IMR-90 (cell line): ENCODE measurements around the gene MND1. TPM values are rescaled to one million over a fixed set of nuclear protein-coding genes. Genes with fewer than 3 reads are reported as not detected.

Source experiments
- ATAC-seq: fragments of 200-7000 bp; cut with Tn5 transposase; 2 replicates; pipeline ENCODE4 v1.9.1; 2020; ENCODE audit warnings: low read depth, mild to moderate bottlenecking, moderate library complexity
- BruUV-seq: library from RNA; stranded (reverse); fragments of 400-500 nt; replicated peaks from 2 replicates; lab custom pipeline; 2021; lab: Mats Ljungman, UMichigan
- CTCF ChIA-PET: fragments of 300-600 bp; formaldehyde crosslinking; extraction: SDS; loops from one replicate; lab custom pipeline; 2021; ENCODE audit warnings: antibody characterized with exemption; lab: Yijun Ruan, JAX
- POLR2A ChIA-PET: fragments of 300-600 bp; sonication (Branson Sonifier 250); formaldehyde crosslinking; loops from one replicate; lab custom pipeline; 2022; ENCODE audit warnings: antibody characterized with exemption; ENCODE audit not compliant: unreplicated experiment; lab: Charles Lee
- DNase-seq: peaks from one replicate; pipeline ENCODE4 v3.0.0; 2013
- H2AFZ ChIP-seq: replicated peaks from 2 replicates; pipeline ENCODE3; 2013; ENCODE audit warnings: low read length, mild to moderate bottlenecking; ENCODE audit not compliant: poor library complexity
- H2AK5ac ChIP-seq: 2 replicates; pipeline ENCODE4 v1.6.1; 2013; ENCODE audit warnings: low read depth, low read length, inconsistent platforms
- H2AK9ac ChIP-seq: replicated peaks from 2 replicates; pipeline ENCODE3; 2013; ENCODE audit warnings: mild to moderate bottlenecking, low read depth, low read length, moderate library complexity; ENCODE audit not compliant: poor library complexity
- H2BK120ac ChIP-seq: 2 replicates; pipeline ENCODE4 v1.6.1; 2013; ENCODE audit warnings: low read depth, low read length, inconsistent platforms
- H2BK15ac ChIP-seq: 3 replicates; pipeline ENCODE4 v1.6.1; 2013; ENCODE audit warnings: low read depth, low read length, inconsistent platforms
- H2BK20ac ChIP-seq: 2 replicates; pipeline ENCODE4 v1.6.1; 2013; ENCODE audit warnings: low read depth, mild to moderate bottlenecking, inconsistent platforms, low read length, moderate library complexity
- H2BK5ac ChIP-seq: 2 replicates; pipeline ENCODE4 v1.6.1; 2013; ENCODE audit warnings: mild to moderate bottlenecking, low read depth, low read length, inconsistent platforms; ENCODE audit not compliant: poor library complexity, severe bottlenecking
- H3K14ac ChIP-seq: replicated peaks from 2 replicates; pipeline ENCODE4 v1.6.1; 2013; ENCODE audit warnings: low read depth, low read length, inconsistent platforms
- H3K18ac ChIP-seq: 2 replicates; pipeline ENCODE4 v1.6.1; 2013; ENCODE audit warnings: low read depth, low read length, control low read depth
- H3K23ac ChIP-seq: 2 replicates; pipeline ENCODE4 v1.6.1; 2013; ENCODE audit warnings: low read depth, low read length, inconsistent platforms
- H3K27ac ChIP-seq: 2 replicates; pipeline ENCODE4 v1.5.1; 2013; ENCODE audit warnings: mild to moderate bottlenecking, control low read depth, low read length; ENCODE audit not compliant: insufficient read depth
- H3K27me3 ChIP-seq: 2 replicates; pipeline ENCODE4 v1.6.1; 2013; ENCODE audit warnings: low read length; ENCODE audit not compliant: control insufficient read depth, insufficient read depth
- H3K36me3 ChIP-seq: 2 replicates; pipeline ENCODE4 v1.6.1; 2013; ENCODE audit warnings: low read length, mixed read lengths; ENCODE audit not compliant: control insufficient read depth, insufficient read depth
- H3K4ac ChIP-seq: 2 replicates; pipeline ENCODE4 v1.6.1; 2013; ENCODE audit warnings: low read depth, low read length, inconsistent platforms
- H3K4me1 ChIP-seq: 2 replicates; pipeline ENCODE4 v1.6.1; 2013; ENCODE audit warnings: low read length, mixed read lengths; ENCODE audit not compliant: control insufficient read depth, insufficient read depth
- H3K4me2 ChIP-seq: 2 replicates; pipeline ENCODE4 v1.6.1; 2013; ENCODE audit warnings: low read depth, mild to moderate bottlenecking, control low read depth, low read length, moderate library complexity
- H3K4me3 ChIP-seq: 2 replicates; pipeline ENCODE4 v1.5.1; 2013; ENCODE audit warnings: low read depth, mild to moderate bottlenecking, control low read depth, low read length, moderate library complexity; ENCODE audit not compliant: insufficient read depth
- H3K56ac ChIP-seq: 2 replicates; pipeline ENCODE4 v1.6.1; 2013; ENCODE audit warnings: low read length, inconsistent platforms; ENCODE audit not compliant: insufficient read depth; ENCODE audit errors: extremely low read depth
- H3K79me1 ChIP-seq, 2 experiments: 2 replicates each; pipeline ENCODE4 v1.6.1; 2013; ENCODE audit warnings: low read length in 2 of 2, inconsistent platforms in 1 of 2, low read depth in 1 of 2
- H3K9ac ChIP-seq: 2 replicates; pipeline ENCODE4 v1.6.1; 2013; ENCODE audit warnings: low read depth, low read length, control low read depth
- H3K9me1 ChIP-seq: 2 replicates; pipeline ENCODE4 v1.6.1; 2013; ENCODE audit warnings: low read length, inconsistent platforms; ENCODE audit not compliant: insufficient read depth
- H3K9me3 ChIP-seq: 2 replicates; pipeline ENCODE4 v1.6.1; 2013; ENCODE audit warnings: low read length; ENCODE audit not compliant: control insufficient read depth, insufficient read depth
- H4K20me1 ChIP-seq: 2 replicates; pipeline ENCODE4 v1.6.1; 2013; ENCODE audit warnings: low read length, inconsistent platforms; ENCODE audit not compliant: insufficient read depth
- H4K5ac ChIP-seq: 2 replicates; pipeline ENCODE4 v1.6.1; 2013; ENCODE audit warnings: mild to moderate bottlenecking, low read depth, low read length, control low read depth
- H4K8ac ChIP-seq, 2 experiments: 2 replicates each; pipeline ENCODE4 v1.6.1; 2013; ENCODE audit warnings: low read depth in 2 of 2, low read length in 2 of 2, control low read depth in 1 of 2, inconsistent platforms in 1 of 2
- H4K91ac ChIP-seq: 2 replicates; pipeline ENCODE4 v1.6.1; 2013; ENCODE audit warnings: low read depth, low read length, inconsistent platforms; ENCODE audit not compliant: insufficient read depth
- BHLHE40 ChIP-seq: fragments of 150-350 bp; IDR thresholded peaks from 2 replicates; pipeline ENCODE4 v1.6.1; 2016; ENCODE audit warnings: mild to moderate bottlenecking, low read depth, low read length
- CEBPB ChIP-seq: IDR thresholded peaks from 2 replicates; pipeline ENCODE4 v1.6.1; 2012; ENCODE audit warnings: low read depth, low read length, improper control_type of control experiment
- CTCF ChIP-seq: conservative IDR thresholded peaks from 2 replicates; pipeline ENCODE4 v1.5.1; 2012; ENCODE audit warnings: mild to moderate bottlenecking, low read depth, low read length, improper control_type of control experiment
- ELK1 ChIP-seq: fragments of 150-350 bp; IDR thresholded peaks from 2 replicates; pipeline ENCODE4 v1.6.1; 2016; ENCODE audit warnings: low read depth, mild to moderate bottlenecking, low read length, moderate library complexity, borderline replicate concordance
- FOS ChIP-seq: fragments of 150-350 bp; IDR thresholded peaks from 2 replicates; pipeline ENCODE4 v1.6.1; 2016; ENCODE audit warnings: low read depth, low read length
- MAFK ChIP-seq: IDR thresholded peaks from 2 replicates; pipeline ENCODE4 v1.6.1; 2012; ENCODE audit warnings: low read depth, low read length, improper control_type of control experiment
- MAZ ChIP-seq: IDR thresholded peaks from 2 replicates; pipeline ENCODE4 v1.6.1; 2012; ENCODE audit warnings: low read depth, mild to moderate bottlenecking, low read length, improper control_type of control experiment, moderate library complexity, borderline replicate concordance
- POLR2A ChIP-seq: IDR thresholded peaks from 2 replicates; pipeline ENCODE4 v1.6.1; 2012; ENCODE audit warnings: mild to moderate bottlenecking, low read depth, low read length
- RFX5 ChIP-seq: IDR thresholded peaks from 2 replicates; pipeline ENCODE4 v1.8.0; 2012; ENCODE audit warnings: low read depth, mild to moderate bottlenecking, low read length, moderate library complexity
- SMC3 ChIP-seq: fragments of 150-350 bp; IDR thresholded peaks from 2 replicates; pipeline ENCODE4 v1.6.1; 2016; ENCODE audit warnings: low read depth, mild to moderate bottlenecking, antibody characterized with exemption, low read length, moderate library complexity
- USF2 ChIP-seq: fragments of 150-350 bp; IDR thresholded peaks from 2 replicates; pipeline ENCODE4 v1.6.1; 2017; ENCODE audit warnings: mild to moderate bottlenecking, antibody characterized with exemption, low read length, low read depth
- WGBS, 2 experiments: methylation state at CpG; one replicate each; pipeline versions ENCODE4 v1.1.5 to v1.1.7; 2013; ENCODE audit warnings: missing lambda C conversion rate in 2 of 2; ENCODE audit not compliant: insufficient read length in 1 of 2; ENCODE audit errors: extremely low coverage in 2 of 2; 5-methylcytosine and 5-hydroxymethylcytosine counted together
- dilution Hi-C: fragments of 300-500 bp; cut with HindIII; formaldehyde crosslinking; loops from one replicate; pipeline ENCODE4 v1.14.3; 2018; ENCODE audit warnings: low sequenced_read_pairs; ENCODE audit not compliant: unreplicated experiment
- in situ Hi-C: fragments of 300-500 bp; cut with MboI; formaldehyde crosslinking; loops from 3 replicates; pipeline ENCODE4 v1.14.3; 2019; ENCODE audit warnings: low sequenced_read_pairs, inconsistent platforms, mixed read lengths
- intact Hi-C: fragments of 100-400 bp; cut with micrococcal nuclease; formaldehyde crosslinking; loops from 2 replicates; pipeline ENCODE4 v1.10.0; 2022
- polyA plus RNA-seq, 3 experiments: library from polyadenylated mRNA; depleted of rRNA; stranded (reverse); fragments of >200 nt; gene quantifications; 2 replicates each; pipeline ENCODE4 v1.2.3, GENCODE V29; 2012; ENCODE audit warnings: low replicate concordance in 1 of 3
- total RNA-seq: library from RNA; depleted of rRNA; stranded (reverse); fragments of >200 nt; gene quantifications from 2 replicates; pipeline ENCODE4 v1.2.3, GENCODE V29; 2012

Gene MND1
- total and polyA plus RNA-seq, 2 of the 4 experiments (the other 2 are of a cell fraction), result 0.36 to 3.5 TPM

GRCh38 chr4:153458969-153459368 lies 114.5 kb downstream of the MND1 start:
- dilution Hi-C loops, result no loop called here
- POLR2A ChIA-PET, result no interaction called here
- no peak overlapping the region for H3K4me2 ChIP-seq

More at GRCh38 chr4:153458969-153459368, 114.5 kb downstream of the MND1 start:
- Histone ChIP-seq H3K27me3 (no peaks in the 10 kb centered on the region), H3K4me3 (no peak overlapping the region), H2AFZ (no peak overlapping the region), H3K27ac (no peak overlapping the region), H3K79me1 (no peaks in the 10 kb centered on the region), H3K14ac (no peak overlapping the region), H4K20me1 (no peaks in the 10 kb centered on the region), H3K56ac (no peak overlapping the region), H4K91ac (no peak overlapping the region), H3K9me1 (no peaks in the 10 kb centered on the region), H3K36me3 (no peaks in the 10 kb centered on the region), H3K4ac (no peak overlapping the region), H2AK9ac (no peak overlapping the region), H3K18ac (no peak overlapping the region), H2BK15ac (no peak overlapping the region), H4K5ac (no peak overlapping the region), H3K23ac (no peak overlapping the region), H3K9me3 (no peaks in the 10 kb centered on the region), H3K9ac (no peak overlapping the region), H2BK20ac (no peak overlapping the region), H2BK5ac (no peak overlapping the region), H3K4me1 (no peaks in the 10 kb centered on the region), H2BK120ac (no peak overlapping the region), H4K8ac (no peak overlapping the region), H2AK5ac (no peak overlapping the region)
- intact Hi-C loops (no loop called here), in situ Hi-C loops (no loop called here)
- CTCF ChIA-PET, result no interaction called here
- no peak for TF ChIP-seq POLR2A
- TF ChIP-seq MAFK, result no peak
- no peak for TF ChIP-seq FOS
- no peak for TF ChIP-seq CTCF
- TF ChIP-seq SMC3, result no peak
- TF ChIP-seq RFX5, result no peak
- TF ChIP-seq BHLHE40, result no peak
- no peak for TF ChIP-seq CEBPB
- no peak for TF ChIP-seq MAZ
- TF ChIP-seq ELK1, result no peak
- no peak for TF ChIP-seq USF2
- DNase-seq, result no peak
- no TSS peak for BruUV-seq
- no CpG with 5 or more reads among the region's 1 CpG for WGBS, 2 experiments
- ATAC-seq, result no peak
